HPDE6-E6E7 (cell line): ENCODE measurements around the gene TUBA3E.
"Not testable (repeated sequence)": the region's sequence is repeated elsewhere in the genome, so short reads cannot be mapped to it uniquely, and the experiment has no call there.

Experiments
- DNase-seq: peaks from one replicate; pipeline ENCODE4 v3.0.0; 2011; ENCODE audit warnings: missing footprints; ENCODE audit errors: extremely low spot score

Gene TUBA3E

DNA sequence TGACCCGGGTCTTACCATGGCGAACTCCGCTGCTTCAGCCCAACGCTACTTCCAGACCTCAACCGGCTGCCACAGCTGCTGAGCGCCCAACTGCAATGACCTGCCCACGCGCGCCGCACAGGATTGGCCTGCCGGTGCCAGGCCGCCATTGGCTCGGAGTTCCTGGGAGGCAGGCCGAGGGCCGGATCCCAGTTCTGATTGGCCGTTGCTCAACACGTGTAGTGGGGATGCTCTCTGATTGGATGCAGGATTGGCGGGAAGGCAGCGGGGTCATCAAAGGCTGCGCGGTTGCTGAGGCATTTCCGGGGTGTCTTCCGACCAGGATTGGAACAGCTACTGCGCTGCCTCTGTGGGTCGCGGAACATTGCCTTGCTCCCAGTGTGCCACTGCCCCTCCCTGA, at the start of gene TUBA3E:
TUBA3E (minus strand) TSS at position 97 of the 400 bp plus-strand sequence; CDS start at position 18, 79 bp downstream.
- DNase-seq = no peak

DNA sequence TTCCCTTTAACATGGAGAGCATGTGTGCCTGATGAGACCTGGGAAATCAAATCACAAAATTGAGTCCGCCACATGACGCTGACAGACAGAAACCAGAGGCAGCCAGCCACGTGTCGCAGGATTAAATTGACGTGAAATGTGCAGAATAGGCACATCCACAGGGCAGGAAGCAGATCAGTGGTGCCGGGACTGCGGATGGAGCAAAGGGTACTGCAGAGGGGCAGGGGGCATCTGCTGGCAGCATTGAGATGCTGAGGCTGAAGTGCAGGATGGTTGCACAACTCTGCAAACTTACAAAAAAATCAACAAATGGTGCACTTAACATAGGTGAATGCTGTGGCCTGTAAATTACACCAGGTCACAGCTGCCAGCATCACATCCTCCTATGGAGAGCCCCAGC, 48.2 kb upstream of the TUBA3E start:
- DNase-seq = no peak

DNA sequence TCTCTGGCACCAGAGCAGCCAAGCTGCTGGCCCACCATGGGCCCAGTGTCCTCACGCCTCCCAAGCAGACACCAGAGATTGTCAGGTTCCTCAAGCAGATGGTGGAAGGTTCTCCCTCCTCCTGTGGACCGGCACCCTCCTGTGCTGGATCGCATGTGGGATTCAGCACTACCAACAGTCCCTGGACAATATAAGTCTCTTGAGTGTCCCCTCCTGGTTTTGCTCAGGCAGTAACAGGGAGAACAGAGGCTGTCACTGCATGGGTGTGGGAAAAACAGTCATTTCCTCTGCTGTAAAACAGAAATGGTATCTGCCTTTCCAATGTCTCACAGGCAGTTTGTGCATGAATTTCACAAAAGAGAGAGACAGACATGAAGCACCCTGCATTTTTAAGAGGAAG, 47.7 kb upstream of the TUBA3E start:
- no peak for DNase-seq

- DNase-seq = no peak
These were observed 45.1 kb upstream of the TUBA3E start for GRCh38 chr2:130243359-130243758.

DNA sequence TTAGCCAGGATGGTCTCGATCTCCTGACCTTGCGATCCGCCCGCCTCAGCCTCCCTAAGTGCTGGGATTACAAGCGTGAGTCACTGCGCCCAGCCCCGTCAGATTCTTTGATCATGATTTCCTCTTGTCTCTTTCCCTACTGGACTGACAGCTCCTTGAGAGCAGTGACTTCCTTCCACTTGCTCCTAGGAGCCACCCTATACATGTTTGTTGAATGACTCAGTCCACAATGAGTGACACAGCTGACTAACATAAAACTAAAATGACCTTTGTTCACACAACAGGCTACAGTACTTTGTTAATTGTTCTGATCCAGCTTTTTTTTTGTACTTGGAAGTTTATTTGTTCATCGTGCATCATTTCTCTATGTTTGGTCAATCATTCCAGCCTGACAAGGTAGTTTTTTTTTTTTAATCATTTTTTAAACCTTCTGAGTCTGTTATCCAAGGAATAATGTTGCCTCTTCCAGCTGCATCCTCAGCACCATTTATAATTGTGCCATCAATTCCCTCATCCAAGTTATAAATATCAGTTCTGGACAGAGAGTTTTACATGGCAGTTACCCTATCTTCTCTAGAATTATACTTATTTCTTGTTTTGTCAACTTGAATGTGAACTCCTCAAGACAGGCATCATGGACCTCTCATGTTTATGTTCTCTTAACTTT, 42.9 kb upstream of the TUBA3E start:
- peak; percentile 73 for DNase-seq

DNA sequence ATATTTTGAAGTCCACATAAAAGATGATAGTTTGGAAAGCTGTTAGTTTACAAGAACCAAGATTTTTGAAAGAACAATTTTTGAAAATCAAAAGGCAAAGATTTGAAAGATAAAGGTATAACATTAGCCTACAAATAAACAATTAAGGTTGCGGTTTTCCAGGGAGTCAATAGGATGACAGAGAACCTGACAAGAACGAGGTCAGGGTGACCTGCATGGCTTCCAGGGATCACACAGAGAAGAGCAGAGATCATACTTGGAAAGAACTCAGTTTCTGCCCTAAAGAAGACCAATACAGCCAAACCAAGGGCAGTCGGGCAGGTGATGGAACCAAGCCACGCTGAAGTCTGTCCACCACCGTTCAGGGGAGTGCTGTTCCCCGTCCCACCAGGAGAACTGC, 41.3 kb upstream of the TUBA3E start:
- not testable (repeated sequence) for DNase-seq

GRCh38 chr2:130233066-130233465, 34.8 kb upstream of the TUBA3E start:
- DNase-seq = not testable (repeated sequence)

- no peak for DNase-seq
These were observed 33.4 kb upstream of the TUBA3E start for GRCh38 chr2:130231656-130232055.

GRCh38 chr2:130230907-130231306, 32.7 kb upstream of the TUBA3E start:
- not testable (repeated sequence) for DNase-seq

DNA sequence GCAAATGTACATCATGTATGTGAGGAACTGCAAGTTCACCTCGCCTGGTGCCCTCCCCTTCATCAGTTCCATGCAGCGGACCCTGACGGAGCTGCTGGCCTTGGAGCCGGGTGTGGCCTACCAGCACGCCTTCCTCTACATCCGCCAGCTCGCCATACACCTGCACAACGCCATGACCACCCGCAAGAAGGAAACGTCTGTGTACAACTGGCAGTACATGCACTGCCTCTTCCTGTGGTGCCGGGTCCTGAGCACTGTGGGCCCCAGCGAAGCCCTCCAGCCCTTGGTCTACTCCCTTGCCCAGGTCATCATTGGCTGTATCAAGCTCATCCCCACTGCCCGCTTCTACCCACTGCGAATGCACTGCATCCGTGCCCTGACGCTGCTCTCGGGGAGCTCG, 32.1 kb upstream of the TUBA3E start:
- DNase-seq = not testable (repeated sequence)

- not testable (repeated sequence) for DNase-seq
These were observed 30.9 kb upstream of the TUBA3E start for GRCh38 chr2:130229161-130229510.

GRCh38 chr2:130228467-130229160, 30.4 kb upstream of the TUBA3E start:
- DNase-seq = not testable (repeated sequence)

DNA sequence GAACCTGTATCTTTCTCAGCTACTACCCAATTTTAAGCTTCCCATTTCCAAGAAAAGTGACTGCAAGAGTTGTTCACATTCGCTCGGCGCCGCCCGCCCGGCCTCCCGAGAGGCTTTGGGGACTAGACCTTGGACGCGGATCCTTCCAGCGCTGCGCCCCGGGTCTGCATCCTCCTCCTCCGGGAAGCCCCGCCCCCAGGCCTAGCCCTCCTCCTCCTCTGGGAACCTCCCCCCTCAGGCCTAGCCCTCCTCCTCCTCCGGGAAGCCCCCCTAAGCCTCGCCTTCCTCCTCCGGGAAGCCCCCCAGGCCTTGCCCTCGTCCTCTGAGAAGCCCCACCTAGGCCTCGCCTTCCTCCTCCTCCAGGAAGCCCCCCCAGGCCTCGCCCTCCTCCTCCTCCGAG, 29.8 kb upstream of the TUBA3E start:
- DNase-seq = not testable (repeated sequence)

DNA sequence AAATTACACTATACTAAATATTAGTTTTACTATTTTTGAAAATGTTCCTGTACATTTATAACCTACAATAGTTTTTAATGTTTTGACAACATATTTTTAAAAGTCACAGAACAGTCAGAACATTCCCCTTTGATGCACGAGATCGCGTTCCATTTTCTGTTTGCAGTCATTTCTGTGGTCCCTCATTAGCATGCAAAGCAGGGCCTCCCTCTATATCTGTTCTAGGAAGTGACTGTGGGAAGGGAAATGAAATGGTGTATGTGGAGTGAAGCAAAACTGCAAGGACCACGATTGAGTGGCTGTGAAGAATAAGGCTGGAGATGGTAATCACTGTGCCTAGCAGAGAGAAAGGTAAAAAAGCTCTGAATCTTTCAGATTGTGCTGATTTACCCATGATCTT, 24.3 kb upstream of the TUBA3E start:
- not testable (repeated sequence) for DNase-seq

- not testable (repeated sequence) for DNase-seq
These were observed 22.3 kb upstream of the TUBA3E start for GRCh38 chr2:130220505-130220904.

GRCh38 chr2:130219147-130219546, 20.9 kb upstream of the TUBA3E start:
- DNase-seq = not testable (repeated sequence)

DNA sequence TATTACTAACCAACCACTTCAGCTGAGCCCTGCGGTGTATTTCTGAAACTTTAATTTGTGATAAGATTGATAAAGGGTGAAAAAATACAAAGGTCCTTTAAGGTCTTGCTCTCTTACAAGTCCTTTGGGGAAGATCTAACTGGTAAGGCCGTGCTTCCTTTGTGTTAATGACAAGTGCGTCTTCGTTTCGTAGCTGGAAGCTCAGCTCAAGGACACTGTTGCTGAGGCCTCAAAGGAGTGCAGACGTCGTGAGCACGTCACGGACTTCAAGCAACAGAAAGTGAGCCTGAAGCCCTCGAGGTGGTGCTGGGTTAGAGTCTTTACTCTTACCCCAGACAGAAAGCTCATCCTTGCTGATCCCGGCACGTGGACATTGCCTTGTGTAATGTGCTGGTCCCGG, 8.8 kb upstream of the TUBA3E start:
- not testable (repeated sequence) for DNase-seq

GRCh38 chr2:130203150-130203549, 4.9 kb upstream of the TUBA3E start:
- not testable (repeated sequence) for DNase-seq

GRCh38 chr2:130202518-130202917, 4.3 kb upstream of the TUBA3E start:
- DNase-seq = not testable (repeated sequence)

GRCh38 chr2:130196052-130196451, 2.2 kb downstream of the TUBA3E start:
- DNase-seq = not testable (repeated sequence)

DNA sequence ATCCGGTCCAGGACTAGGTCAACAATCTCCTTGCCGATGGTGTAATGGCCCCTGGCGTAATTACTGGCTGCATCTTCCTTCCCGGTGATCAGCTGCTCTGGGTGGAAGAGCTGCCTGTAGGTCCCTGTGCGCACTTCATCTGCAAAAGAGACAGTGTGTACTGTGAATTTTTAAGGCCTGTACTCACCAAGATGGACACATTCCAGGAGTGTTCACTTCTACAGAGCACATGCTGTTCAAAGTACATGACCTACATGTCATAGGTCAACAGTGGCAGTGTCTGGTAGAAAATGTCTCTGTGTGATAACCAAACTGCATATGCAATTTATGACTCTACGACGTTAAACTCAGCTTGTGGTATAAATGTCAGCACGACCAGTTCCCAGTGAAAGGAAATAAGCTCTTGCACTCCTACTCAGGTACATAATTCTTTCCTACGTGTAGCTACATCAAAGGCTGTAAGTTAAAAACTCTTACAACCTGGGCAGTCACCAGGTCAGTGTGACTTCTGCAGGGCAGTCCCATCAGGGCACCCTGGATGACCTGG, 3.1 kb downstream of the TUBA3E start:
- DNase-seq = not testable (repeated sequence)

DNA sequence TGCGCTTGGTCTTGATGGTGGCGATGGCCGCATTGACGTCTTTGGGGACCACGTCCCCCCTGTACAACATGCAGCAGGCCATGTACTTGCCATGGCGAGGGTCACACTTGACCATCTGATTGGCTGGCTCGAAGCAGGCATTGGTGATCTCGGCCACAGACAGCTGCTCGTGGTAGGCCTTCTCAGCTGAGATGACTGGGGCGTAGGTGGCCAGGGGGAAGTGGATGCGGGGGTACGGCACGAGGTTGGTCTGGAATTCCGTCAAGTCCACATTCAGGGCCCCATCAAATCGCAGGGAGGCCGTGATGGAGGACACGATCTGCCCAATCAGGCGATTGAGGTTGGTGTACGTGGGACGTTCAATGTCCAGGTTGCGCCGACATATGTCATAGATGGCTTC, 4.4 kb downstream of the TUBA3E start:
- DNase-seq = not testable (repeated sequence)

GRCh38 chr2:130192451-130192850, 5.8 kb downstream of the TUBA3E start:
- not testable (repeated sequence) for DNase-seq
